ENCODE measurements around the gene RRP12.
"Not testable (repeated sequence)": the region's sequence is repeated elsewhere in the genome, so short reads cannot be mapped to it uniquely, and the experiment has no call there.

The RRP12 gene

GRCh38 chr10:97365761-97366351 lies 35.3 kb downstream of the RRP12 start:
- no peak for DNase-seq (ENCODE audit: low spot score)

GRCh38 chr10:97363071-97363470 lies 38.1 kb downstream of the RRP12 start:
- DNase-seq (ENCODE audit: low spot score), result no peak

GRCh38 chr10:97362310-97363033 lies 38.7 kb downstream of the RRP12 start:
- no peak for DNase-seq (ENCODE audit: low spot score)

- no peak for DNase-seq (ENCODE audit: low spot score)
These were observed 39.6 kb downstream of the RRP12 start for GRCh38 chr10:97361537-97361901.

GRCh38 chr10:97360705-97361536 lies 40.2 kb downstream of the RRP12 start:
- no peak for DNase-seq (ENCODE audit: low spot score)

- DNase-seq (ENCODE audit: low spot score), result no peak
These were observed 42.4 kb downstream of the RRP12 start for GRCh38 chr10:97358781-97359180.

- no peak for DNase-seq (ENCODE audit: low spot score)
These were observed 42.8 kb downstream of the RRP12 start for GRCh38 chr10:97358349-97358748.

GRCh38 chr10:97356918-97357317 lies 44.2 kb downstream of the RRP12 start:
- DNase-seq (ENCODE audit: low spot score), result no peak

GRCh38 chr10:97356318-97356914 lies 44.7 kb downstream of the RRP12 start:
- no peak for DNase-seq (ENCODE audit: low spot score)

GRCh38 chr10:97355571-97355975 lies 45.6 kb downstream of the RRP12 start:
- peak; percentile 14 for DNase-seq (ENCODE audit: low spot score)

GRCh38 chr10:97353945-97354344 lies 47.2 kb downstream of the RRP12 start:
- DNase-seq (ENCODE audit: low spot score), result no peak

- DNase-seq (ENCODE audit: low spot score), result no peak
These were observed 51.2 kb downstream of the RRP12 start for GRCh38 chr10:97349752-97350513.

GRCh38 chr10:97347317-97347716 lies 53.8 kb downstream of the RRP12 start:
- DNase-seq (ENCODE audit: low spot score), result no peak

GRCh38 chr10:97343664-97344063 lies 57.5 kb downstream of the RRP12 start:
- DNase-seq (ENCODE audit: low spot score), result not testable (repeated sequence)

- no peak for DNase-seq (ENCODE audit: low spot score)
These were observed 59.7 kb downstream of the RRP12 start for GRCh38 chr10:97341416-97341815.

GRCh38 chr10:97338041-97338440 lies 63.1 kb downstream of the RRP12 start:
- DNase-seq (ENCODE audit: low spot score), result no peak

- no peak for DNase-seq (ENCODE audit: low spot score)
These were observed 64.0 kb downstream of the RRP12 start for GRCh38 chr10:97336942-97337831.

- DNase-seq (ENCODE audit: low spot score), result no peak
These were observed 64.7 kb downstream of the RRP12 start for GRCh38 chr10:97336446-97336845.

GRCh38 chr10:97336006-97336405 lies 65.1 kb downstream of the RRP12 start:
- DNase-seq (ENCODE audit: low spot score), result no peak

GRCh38 chr10:97335188-97335619 lies 65.9 kb downstream of the RRP12 start:
- DNase-seq (ENCODE audit: low spot score), result no peak

Data from CD4-positive, alpha-beta T cell treated with Interleukin-6 at 100 ng/mL for 8 hours (primary cell).